ENCODE measurements around the gene ITPK1.

ITPK1 gene

GRCh38 chr14:92888896-92889295 lies 226.8 kb downstream of the ITPK1 start:
- no peak for DNase-seq (ENCODE audit: low spot score)

DNA sequence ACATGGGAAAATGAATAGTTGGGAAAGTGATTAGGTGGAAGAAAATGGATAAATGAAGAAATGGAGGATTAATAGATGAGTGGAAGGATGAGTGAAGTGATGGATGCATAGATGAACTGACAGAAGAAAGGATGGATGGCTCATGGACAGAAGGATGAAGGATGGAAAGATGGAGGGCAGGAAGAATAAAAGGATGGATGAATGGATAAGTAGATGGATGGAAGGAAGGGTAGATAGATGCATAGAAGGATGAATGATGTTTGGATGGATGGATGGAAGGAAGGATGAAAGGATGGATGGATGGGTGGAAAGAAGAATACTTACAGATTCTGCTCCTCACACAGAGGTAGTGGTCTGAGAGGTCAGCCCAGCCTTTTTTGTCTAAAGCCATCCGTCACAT lies 228.6 kb downstream of the ITPK1 start:
- no peak for DNase-seq (ENCODE audit: low spot score)
